ENCODE measurements around the gene USP32.

DNA sequence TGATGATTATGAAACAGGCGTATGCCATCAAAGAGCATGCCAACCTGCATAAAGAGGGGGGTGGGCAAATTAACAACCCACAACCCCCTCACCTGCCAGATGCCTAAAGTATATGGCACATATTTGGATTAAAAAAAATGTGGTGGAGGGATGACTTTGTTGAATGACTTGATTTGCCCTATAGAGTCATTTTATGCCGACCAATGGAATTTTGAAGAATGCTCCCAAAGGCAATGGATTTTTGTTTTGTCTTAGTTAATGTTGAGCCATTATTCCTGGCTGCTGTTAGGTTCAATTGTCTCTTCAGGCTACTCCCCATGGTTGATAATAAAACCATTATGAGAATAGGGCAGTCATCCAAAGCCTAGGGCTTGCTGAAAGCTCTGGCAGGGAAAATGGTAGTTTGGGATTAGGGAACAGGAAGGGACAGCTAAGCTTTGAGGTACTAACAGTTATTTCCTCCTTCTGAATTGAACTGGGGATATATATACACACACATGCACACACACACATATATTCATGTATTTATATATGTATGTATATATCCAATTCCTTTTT, 24.5 kb upstream of the USP32 start:
- TF ChIP-seq, protein P1, sequence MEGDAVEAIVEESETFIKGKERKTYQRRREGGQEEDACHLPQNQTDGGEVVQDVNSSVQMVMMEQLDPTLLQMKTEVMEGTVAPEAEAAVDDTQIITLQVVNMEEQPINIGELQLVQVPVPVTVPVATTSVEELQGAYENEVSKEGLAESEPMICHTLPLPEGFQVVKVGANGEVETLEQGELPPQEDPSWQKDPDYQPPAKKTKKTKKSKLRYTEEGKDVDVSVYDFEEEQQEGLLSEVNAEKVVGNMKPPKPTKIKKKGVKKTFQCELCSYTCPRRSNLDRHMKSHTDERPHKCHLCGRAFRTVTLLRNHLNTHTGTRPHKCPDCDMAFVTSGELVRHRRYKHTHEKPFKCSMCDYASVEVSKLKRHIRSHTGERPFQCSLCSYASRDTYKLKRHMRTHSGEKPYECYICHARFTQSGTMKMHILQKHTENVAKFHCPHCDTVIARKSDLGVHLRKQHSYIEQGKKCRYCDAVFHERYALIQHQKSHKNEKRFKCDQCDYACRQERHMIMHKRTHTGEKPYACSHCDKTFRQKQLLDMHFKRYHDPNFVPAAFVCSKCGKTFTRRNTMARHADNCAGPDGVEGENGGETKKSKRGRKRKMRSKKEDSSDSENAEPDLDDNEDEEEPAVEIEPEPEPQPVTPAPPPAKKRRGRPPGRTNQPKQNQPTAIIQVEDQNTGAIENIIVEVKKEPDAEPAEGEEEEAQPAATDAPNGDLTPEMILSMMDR (optimal IDR thresholded peaks at IDR 0.05 in 1 of 3, IDR thresholded peaks at IDR 0.05 in 1 of 3, conservative IDR thresholded peaks at IDR 0.05 in 1 of 3; ENCODE audit: extremely low read depth in 1 of 3, insufficient read depth in 2 of 3, low read length in 3 of 3), result no peak
- no peak for TF ChIP-seq EZH2 (IDR thresholded peaks at IDR 0.05; ENCODE audit: low read length)
